SK-N-SH treated with all-trans-retinoic acid at 6 μM for 48 hours (cell line): ENCODE data around the gene ALOX5.

Source experiments
- ATAC-seq: fragments of 200-7000 bp; cut with Tn5 transposase; 3 replicates; pipeline ENCODE4 v1.9.1; 2020; ENCODE audit warnings: mild to moderate bottlenecking, moderate library complexity
- ARNTL ChIP-seq: fragments of 450-650 bp; formaldehyde crosslinking; IDR thresholded peaks from 2 replicates; pipeline ENCODE4 v1.5.0; 2020; ENCODE audit warnings: low read depth, mild to moderate bottlenecking, moderate library complexity, borderline replicate concordance
- BACH2 ChIP-seq: fragments of 250-450 bp; sonication (Bioruptor Pico); IDR thresholded peaks from 2 replicates; pipeline ENCODE4 v1.9.0; 2021; ENCODE audit warnings: mild to moderate bottlenecking, borderline replicate concordance
- CREB5 ChIP-seq: fragments of 250-450 bp; sonication (Bioruptor Pico); IDR thresholded peaks from 2 replicates; pipeline ENCODE4 v1.5.1; 2020; ENCODE audit warnings: low read depth, mild to moderate bottlenecking, moderate library complexity
- CSDC2 ChIP-seq: fragments of 250-450 bp; sonication (Bioruptor Pico); IDR thresholded peaks from 2 replicates; pipeline ENCODE4 v1.5.0; 2020; ENCODE audit warnings: mild to moderate bottlenecking, moderate library complexity
- ISL1 ChIP-seq: fragments of 250-450 bp; sonication (Bioruptor Pico); IDR thresholded peaks from 2 replicates; pipeline ENCODE4 v2.1.2; 2022; ENCODE audit warnings: mild to moderate bottlenecking, moderate library complexity
- POU6F1 ChIP-seq: fragments of 250-450 bp; sonication (Bioruptor Pico); IDR thresholded peaks from 2 replicates; pipeline ENCODE4 v1.8.0; 2021; ENCODE audit warnings: low read depth, mild to moderate bottlenecking, moderate library complexity, borderline replicate concordance
- PPARA ChIP-seq: fragments of 250-450 bp; sonication (Bioruptor Pico); IDR thresholded peaks from 2 replicates; pipeline ENCODE4 v1.5.0; 2020; ENCODE audit warnings: mild to moderate bottlenecking, borderline replicate concordance
- RARB ChIP-seq: fragments of 250-450 bp; sonication (Bioruptor Pico); IDR thresholded peaks from 2 replicates; pipeline ENCODE4 v1.8.0; 2021; ENCODE audit warnings: mild to moderate bottlenecking, moderate library complexity
- SNAI2 ChIP-seq: fragments of 250-450 bp; sonication (Bioruptor Pico); IDR thresholded peaks from 2 replicates; pipeline ENCODE4 v1.5.0; 2020; ENCODE audit warnings: mild to moderate bottlenecking, moderate library complexity
- TCF4 ChIP-seq: fragments of 250-450 bp; sonication (Bioruptor Pico); IDR thresholded peaks from 2 replicates; pipeline ENCODE4 v1.8.0; 2021; ENCODE audit warnings: mild to moderate bottlenecking, moderate library complexity, borderline replicate concordance
- TOX ChIP-seq: fragments of 250-450 bp; sonication (Bioruptor Pico); IDR thresholded peaks from 2 replicates; pipeline ENCODE4 v1.8.0; 2021; ENCODE audit warnings: mild to moderate bottlenecking, moderate library complexity, borderline replicate concordance
- TSHZ2 ChIP-seq: fragments of 250-450 bp; sonication (Bioruptor Pico); IDR thresholded peaks from 2 replicates; pipeline ENCODE4 v1.5.0; 2020; ENCODE audit warnings: mild to moderate bottlenecking, moderate library complexity
- ZC3H10 ChIP-seq: fragments of 250-450 bp; sonication (Bioruptor Pico); IDR thresholded peaks from 2 replicates; pipeline ENCODE4 v1.5.1; 2021; ENCODE audit warnings: mild to moderate bottlenecking, moderate library complexity
- ZFP3 ChIP-seq: fragments of 250-450 bp; sonication (Bioruptor Pico); IDR thresholded peaks from 2 replicates; pipeline ENCODE4 v1.5.0; 2020; ENCODE audit warnings: mild to moderate bottlenecking, moderate library complexity
- ZNF565 ChIP-seq: fragments of 450-650 bp; formaldehyde crosslinking; conservative IDR thresholded peaks from 2 replicates; pipeline ENCODE4 v1.5.0; 2020; ENCODE audit warnings: low read depth, mild to moderate bottlenecking, moderate library complexity
- ZNF70 ChIP-seq: fragments of 450-650 bp; formaldehyde crosslinking; IDR thresholded peaks from 2 replicates; pipeline ENCODE4 v1.5.0; 2020; ENCODE audit warnings: mild to moderate bottlenecking, moderate library complexity
- ZNF8 ChIP-seq: fragments of 450-650 bp; formaldehyde crosslinking; IDR thresholded peaks from 2 replicates; pipeline ENCODE4 v1.5.0; 2020; ENCODE audit warnings: mild to moderate bottlenecking, moderate library complexity
- TF ChIP-seq, protein P1 (sequence below): fragments of 250-450 bp; sonication (Bioruptor Pico); IDR thresholded peaks from 2 replicates; pipeline ENCODE4 v1.8.0; 2020; ENCODE audit warnings: mild to moderate bottlenecking, moderate library complexity, borderline replicate concordance
- TF ChIP-seq, protein P2 (sequence below): fragments of 250-450 bp; sonication (Bioruptor Pico); IDR thresholded peaks from 2 replicates; pipeline ENCODE4 v1.5.1; 2021; ENCODE audit warnings: mild to moderate bottlenecking, moderate library complexity

ALOX5 gene

GRCh38 chr10:45425621-45426563 is 51.9 kb downstream of the ALOX5 start (continued):
- TF ChIP-seq, protein P1, sequence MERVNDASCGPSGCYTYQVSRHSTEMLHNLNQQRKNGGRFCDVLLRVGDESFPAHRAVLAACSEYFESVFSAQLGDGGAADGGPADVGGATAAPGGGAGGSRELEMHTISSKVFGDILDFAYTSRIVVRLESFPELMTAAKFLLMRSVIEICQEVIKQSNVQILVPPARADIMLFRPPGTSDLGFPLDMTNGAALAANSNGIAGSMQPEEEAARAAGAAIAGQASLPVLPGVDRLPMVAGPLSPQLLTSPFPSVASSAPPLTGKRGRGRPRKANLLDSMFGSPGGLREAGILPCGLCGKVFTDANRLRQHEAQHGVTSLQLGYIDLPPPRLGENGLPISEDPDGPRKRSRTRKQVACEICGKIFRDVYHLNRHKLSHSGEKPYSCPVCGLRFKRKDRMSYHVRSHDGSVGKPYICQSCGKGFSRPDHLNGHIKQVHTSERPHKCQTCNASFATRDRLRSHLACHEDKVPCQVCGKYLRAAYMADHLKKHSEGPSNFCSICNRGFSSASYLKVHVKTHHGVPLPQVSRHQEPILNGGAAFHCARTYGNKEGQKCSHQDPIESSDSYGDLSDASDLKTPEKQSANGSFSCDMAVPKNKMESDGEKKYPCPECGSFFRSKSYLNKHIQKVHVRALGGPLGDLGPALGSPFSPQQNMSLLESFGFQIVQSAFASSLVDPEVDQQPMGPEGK (CRISPR knock-in tag): no peak
- TF ChIP-seq POU6F1 (no peak), ZFP3 (no peak)

GRCh38 chr10:45427262-45427969 is 53.4 kb downstream of the ALOX5 start:
- no peak for ATAC-seq
- TF ChIP-seq ZC3H10 (CRISPR knock-in tag) (no peak), ZNF8 (CRISPR knock-in tag) (no peak), ARNTL (no peak)
- TF ChIP-seq, protein P2, sequence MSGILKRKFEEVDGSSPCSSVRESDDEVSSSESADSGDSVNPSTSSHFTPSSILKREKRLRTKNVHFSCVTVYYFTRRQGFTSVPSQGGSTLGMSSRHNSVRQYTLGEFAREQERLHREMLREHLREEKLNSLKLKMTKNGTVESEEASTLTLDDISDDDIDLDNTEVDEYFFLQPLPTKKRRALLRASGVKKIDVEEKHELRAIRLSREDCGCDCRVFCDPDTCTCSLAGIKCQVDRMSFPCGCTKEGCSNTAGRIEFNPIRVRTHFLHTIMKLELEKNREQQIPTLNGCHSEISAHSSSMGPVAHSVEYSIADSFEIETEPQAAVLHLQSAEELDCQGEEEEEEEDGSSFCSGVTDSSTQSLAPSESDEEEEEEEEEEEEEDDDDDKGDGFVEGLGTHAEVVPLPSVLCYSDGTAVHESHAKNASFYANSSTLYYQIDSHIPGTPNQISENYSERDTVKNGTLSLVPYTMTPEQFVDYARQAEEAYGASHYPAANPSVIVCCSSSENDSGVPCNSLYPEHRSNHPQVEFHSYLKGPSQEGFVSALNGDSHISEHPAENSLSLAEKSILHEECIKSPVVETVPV (CRISPR knock-in tag): no peak

DNA sequence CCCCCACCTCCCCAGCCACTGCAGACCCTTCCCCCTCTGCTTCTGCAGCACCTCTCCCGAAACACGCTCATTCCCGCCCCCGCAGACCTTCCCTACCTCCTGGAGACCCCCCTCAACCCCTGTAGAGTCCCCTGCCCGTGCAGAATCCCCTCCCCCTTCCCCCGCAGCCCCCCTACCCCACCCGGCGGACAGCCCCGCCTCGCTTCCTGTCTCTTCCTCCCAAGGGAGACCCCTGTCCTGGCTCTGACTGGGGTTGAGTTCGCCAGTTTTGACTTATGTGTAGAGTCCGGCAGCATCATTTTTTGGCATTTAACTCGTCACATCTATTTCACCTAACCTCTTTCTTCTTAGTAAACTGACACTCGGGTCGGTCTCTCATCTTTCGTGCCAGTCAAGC is 54.0 kb downstream of the ALOX5 start:
- TF ChIP-seq ZNF70 (CRISPR knock-in tag) (no peak), PPARA (CRISPR knock-in tag) (no peak), ISL1 (no peak), SNAI2 (CRISPR knock-in tag) (no peak), POU6F1 (no peak), TOX (CRISPR knock-in tag) (no peak), RARB (CRISPR knock-in tag) (no peak), TSHZ2 (CRISPR knock-in tag) (no peak), CSDC2 (CRISPR knock-in tag) (no peak), ZNF565 (CRISPR knock-in tag) (no peak), TCF4 (no peak), CREB5 (no peak), BACH2 (no peak)
- TF ChIP-seq, protein P1 (CRISPR knock-in tag): no peak
- TF ChIP-seq, protein P2 (CRISPR knock-in tag): no peak
- TF ChIP-seq, all 23 proteins: peak for 0
- no peak for ATAC-seq
